Natural killer cell (primary cell): ENCODE measurements around the gene TAOK2. TPM values are rescaled to one million over a fixed set of nuclear protein-coding genes. Genes with fewer than 3 reads are reported as not detected.
"Not testable (repeated sequence)": the region's sequence is repeated elsewhere in the genome, so short reads cannot be mapped to it uniquely, and the experiment has no call there.

Experiments
- ATAC-seq, 3 donors: fragments of 150-1000 bp in 2 of 3; fragments of 200-7000 bp in 1 of 3; cut with Tn5 transposase; 1 replicate in 1 of 3; 2 replicates in 2 of 3; pipeline ENCODE4 v1.10.0; 2021; ENCODE audit warnings: mild to moderate bottlenecking in 2 of 3, moderate library complexity in 2 of 3
- DNase-seq, 2 donors: peaks; one replicate each; pipeline versions ENCODE4 v3.0.0 to v3.0.0-alpha.2; 2013 to 2021; ENCODE audit warnings: mixed read lengths in 1 of 2
- H3K27ac ChIP-seq: one replicate; pipeline ENCODE4 v1.5.1; 2013; ENCODE audit warnings: mild to moderate bottlenecking, low read length
- H3K27me3 ChIP-seq: one replicate; pipeline ENCODE4 v1.6.1; 2013; ENCODE audit warnings: low read length; ENCODE audit not compliant: control insufficient read depth, insufficient read depth
- H3K36me3 ChIP-seq: one replicate; pipeline ENCODE4 v1.6.1; 2013; ENCODE audit warnings: low read length; ENCODE audit not compliant: control insufficient read depth, insufficient read depth
- H3K4me1 ChIP-seq: one replicate; pipeline ENCODE4 v1.6.1; 2013; ENCODE audit warnings: low read length; ENCODE audit not compliant: control insufficient read depth, insufficient read depth
- H3K4me3 ChIP-seq: one replicate; pipeline ENCODE4 v1.5.1; 2013; ENCODE audit warnings: low read length
- H3K9me3 ChIP-seq: one replicate; pipeline ENCODE4 v1.6.1; 2013; ENCODE audit warnings: low read length; ENCODE audit not compliant: control insufficient read depth, insufficient read depth
- H3K27ac Mint-ChIP-seq, 2 donors: one replicate each; pipeline ENCODE4 v1.8.0; 2022; ENCODE audit warnings: mild to moderate bottlenecking in 2 of 2, mixed read lengths in 2 of 2, moderate library complexity in 1 of 2
- H3K27me3 Mint-ChIP-seq, 2 donors: one replicate each; pipeline ENCODE4 v1.8.0; 2022; ENCODE audit warnings: low read depth in 2 of 2, mixed read lengths in 2 of 2
- H3K36me3 Mint-ChIP-seq: one replicate; pipeline ENCODE4 v1.8.0; 2022; ENCODE audit warnings: mixed read lengths
- H3K4me1 Mint-ChIP-seq, 2 donors: one replicate each; pipeline ENCODE4 v1.8.0; 2022; ENCODE audit warnings: mixed read lengths in 2 of 2
- H3K4me3 Mint-ChIP-seq: one replicate; pipeline ENCODE4 v1.8.0; 2022; ENCODE audit warnings: mild to moderate bottlenecking, moderate library complexity, mixed read lengths
- H3K9me3 Mint-ChIP-seq, 2 donors: one replicate each; pipeline ENCODE4 v1.8.0; 2022; ENCODE audit warnings: mixed read lengths in 2 of 2
- WGBS: methylation state at CpG from one replicate; pipeline ENCODE4 v1.1.7; 2013; ENCODE audit warnings: missing lambda C conversion rate; ENCODE audit not compliant: insufficient coverage; 5-methylcytosine and 5-hydroxymethylcytosine counted together
- intact Hi-C: fragments of 100-400 bp; cut with micrococcal nuclease; formaldehyde crosslinking; loops from one replicate; pipeline ENCODE4 v1.14.2; 2022
- total RNA-seq, 4 donors: library from RNA; stranded (reverse); fragments of 120-200 nt in 1 of 4; gene quantifications; one replicate each; pipeline versions ENCODE4 v1.2.3 to v1.2.4, GENCODE V29; 2013 to 2022
- TF ChIP-seq, protein P1 (sequence below): fragments of 200-600 bp; IDR thresholded peaks from one replicate; pipeline ENCODE4 v1.8.0; 2022; ENCODE audit warnings: antibody characterized with exemption

Gene TAOK2
- total RNA-seq, 3 donors from 2014 or later (not counting 1 experiment from before 2014, with no cell fraction given): 35.3 to 42.8 (median 41.5) TPM

DNA sequence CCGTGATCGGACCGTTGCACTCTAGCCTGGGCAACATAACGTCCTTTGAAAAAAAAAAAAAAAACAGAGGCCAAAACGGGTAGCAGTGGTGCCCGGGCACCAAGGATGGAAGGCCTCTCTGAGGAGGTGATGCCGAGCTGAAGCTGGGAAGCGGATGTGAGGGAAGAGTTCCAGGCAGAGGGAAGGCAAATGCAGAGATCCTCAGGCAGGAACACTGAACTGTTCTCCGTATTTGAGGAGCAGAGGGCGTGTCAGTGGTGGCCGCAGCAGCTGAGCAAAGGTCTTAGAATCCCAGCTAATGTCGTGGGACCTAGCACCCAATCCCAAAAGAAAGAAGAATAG lies 47.0 kb upstream of the TAOK2 start:
- TF ChIP-seq, protein P1, sequence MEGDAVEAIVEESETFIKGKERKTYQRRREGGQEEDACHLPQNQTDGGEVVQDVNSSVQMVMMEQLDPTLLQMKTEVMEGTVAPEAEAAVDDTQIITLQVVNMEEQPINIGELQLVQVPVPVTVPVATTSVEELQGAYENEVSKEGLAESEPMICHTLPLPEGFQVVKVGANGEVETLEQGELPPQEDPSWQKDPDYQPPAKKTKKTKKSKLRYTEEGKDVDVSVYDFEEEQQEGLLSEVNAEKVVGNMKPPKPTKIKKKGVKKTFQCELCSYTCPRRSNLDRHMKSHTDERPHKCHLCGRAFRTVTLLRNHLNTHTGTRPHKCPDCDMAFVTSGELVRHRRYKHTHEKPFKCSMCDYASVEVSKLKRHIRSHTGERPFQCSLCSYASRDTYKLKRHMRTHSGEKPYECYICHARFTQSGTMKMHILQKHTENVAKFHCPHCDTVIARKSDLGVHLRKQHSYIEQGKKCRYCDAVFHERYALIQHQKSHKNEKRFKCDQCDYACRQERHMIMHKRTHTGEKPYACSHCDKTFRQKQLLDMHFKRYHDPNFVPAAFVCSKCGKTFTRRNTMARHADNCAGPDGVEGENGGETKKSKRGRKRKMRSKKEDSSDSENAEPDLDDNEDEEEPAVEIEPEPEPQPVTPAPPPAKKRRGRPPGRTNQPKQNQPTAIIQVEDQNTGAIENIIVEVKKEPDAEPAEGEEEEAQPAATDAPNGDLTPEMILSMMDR: no peak
- intact Hi-C loops: loop anchor here (1.0 kb wide), 2 partner anchors 35 to 47 kb away; partner anchors contain the start of gene TAOK2
- ATAC-seq (no peak), DNase-seq (no peak)
- Histone ChIP-seq H3K4me3 (peak overlapping the region; percentile 73), H3K9me3 (no peaks in the 10 kb centered on the region), H3K36me3 (peaks cover 7% of the 10 kb centered on the region), H3K27ac (peak overlapping the region; percentile 82), H3K27me3 (no peaks in the 10 kb centered on the region), H3K4me1 (peaks cover 21% of the 10 kb centered on the region)
- H3K9me3 Mint-ChIP-seq: no peaks in the 10 kb centered on the region
- peak overlapping the region; percentile 91 to 97 for H3K27ac Mint-ChIP-seq
- H3K27me3 Mint-ChIP-seq: no peaks in the 10 kb centered on the region
- WGBS: 15% methylated on average over 12 of the region's 12 CpGs
- H3K4me1 Mint-ChIP-seq: peaks cover 25 to 40% of the 10 kb centered on the region in 2 donors
- H3K36me3 Mint-ChIP-seq: no peaks in the 10 kb centered on the region
- H3K4me3 Mint-ChIP-seq: peak overlapping the region; percentile 97

DNA sequence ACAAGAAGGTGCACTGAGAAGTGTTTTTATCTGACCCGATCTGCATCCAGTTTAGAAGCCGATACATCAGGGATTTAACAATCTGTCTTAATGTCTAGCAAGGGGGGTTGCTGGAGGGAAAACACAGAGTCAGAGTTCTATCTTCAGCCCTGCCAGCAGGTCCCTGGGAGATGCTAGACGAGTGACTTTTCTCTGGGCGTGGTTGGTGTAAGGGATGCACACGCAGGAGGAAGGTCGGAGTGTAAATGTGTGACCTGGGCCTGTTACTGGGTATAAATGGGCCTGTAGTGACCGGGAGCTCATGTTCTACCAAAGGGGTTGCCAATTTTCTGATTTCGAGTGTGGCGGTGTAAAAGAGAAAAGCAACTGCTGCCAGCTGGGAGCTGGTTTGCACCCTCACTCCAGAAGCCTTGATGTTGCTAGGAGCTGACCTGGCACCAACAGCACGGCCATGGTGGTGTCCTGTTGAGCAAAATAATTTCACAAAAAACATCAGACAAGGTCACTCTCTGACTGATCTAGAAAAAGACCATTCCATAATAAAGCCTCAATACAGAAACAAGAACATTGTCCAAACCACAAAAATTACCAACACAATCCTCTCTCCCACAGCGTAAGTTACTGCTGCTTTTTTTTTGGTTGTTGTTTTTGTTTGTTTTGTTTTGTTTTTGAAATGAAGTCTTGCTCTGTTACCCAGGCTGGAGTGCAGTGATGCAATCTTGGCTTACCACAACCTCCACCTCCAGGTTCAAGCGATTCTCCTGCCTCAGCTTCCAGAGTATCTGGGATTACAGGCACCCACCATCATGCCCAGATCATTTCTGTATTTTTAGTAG lies 46.4 kb upstream of the TAOK2 start:
- H3K4me3 Mint-ChIP-seq: peak overlapping the region; percentile 97
- peak in 1 of 2 donors; percentile 18 for DNase-seq
- no peaks in the 10 kb centered on the region for H3K36me3 Mint-ChIP-seq
- Histone ChIP-seq H3K4me3 (no peak overlapping the region), H3K9me3 (no peaks in the 10 kb centered on the region), H3K36me3 (peaks cover 6% of the 10 kb centered on the region), H3K27ac (peak overlapping the region; percentile 82), H3K27me3 (no peaks in the 10 kb centered on the region), H3K4me1 (peaks cover 21% of the 10 kb centered on the region)
- intact Hi-C loops: no loop called here
- 86% methylated on average over 11 of the region's 12 CpGs for WGBS
- TF ChIP-seq, protein P1: no peak
- H3K9me3 Mint-ChIP-seq: no peaks in the 10 kb centered on the region
- peaks cover 25 to 40% of the 10 kb centered on the region in 2 donors for H3K4me1 Mint-ChIP-seq
- ATAC-seq: no peak
- H3K27me3 Mint-ChIP-seq: no peaks in the 10 kb centered on the region
- peak overlapping the region; percentile 91 to 97 for H3K27ac Mint-ChIP-seq

DNA sequence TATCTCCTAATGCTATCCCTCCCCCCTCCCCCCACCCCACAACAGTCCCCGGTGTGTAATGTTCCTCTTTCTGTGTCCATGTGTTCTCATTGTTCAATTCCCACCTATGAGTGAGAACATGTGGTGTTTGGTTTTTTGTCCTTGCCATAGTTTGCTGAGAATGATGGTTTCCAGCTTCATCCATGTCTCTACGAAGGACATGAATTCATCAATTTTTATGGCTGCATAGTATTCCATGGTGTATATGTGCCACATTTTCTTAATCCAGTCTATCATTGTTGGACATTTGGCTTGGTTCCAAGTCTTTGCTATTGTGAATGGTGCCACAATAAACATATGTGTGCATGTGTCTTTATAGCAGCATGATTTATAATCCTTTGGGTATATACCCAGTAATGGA lies 41.9 kb upstream of the TAOK2 start:
- intact Hi-C loops, ATAC-seq, H3K36me3 Mint-ChIP-seq, H3K27me3 ChIP-seq, H3K4me3 Mint-ChIP-seq, H3K9me3 Mint-ChIP-seq, H3K4me3 ChIP-seq, H3K27ac ChIP-seq, DNase-seq, H3K4me1 Mint-ChIP-seq, H3K4me1 ChIP-seq, H3K9me3 ChIP-seq, H3K27ac Mint-ChIP-seq, H3K36me3 ChIP-seq: not testable (repeated sequence)
- no CpG with 5 or more reads among the region's 2 CpGs for WGBS
- peaks cover 6 to 19% of the 10 kb centered on the region in 2 donors for H3K27me3 Mint-ChIP-seq

DNA sequence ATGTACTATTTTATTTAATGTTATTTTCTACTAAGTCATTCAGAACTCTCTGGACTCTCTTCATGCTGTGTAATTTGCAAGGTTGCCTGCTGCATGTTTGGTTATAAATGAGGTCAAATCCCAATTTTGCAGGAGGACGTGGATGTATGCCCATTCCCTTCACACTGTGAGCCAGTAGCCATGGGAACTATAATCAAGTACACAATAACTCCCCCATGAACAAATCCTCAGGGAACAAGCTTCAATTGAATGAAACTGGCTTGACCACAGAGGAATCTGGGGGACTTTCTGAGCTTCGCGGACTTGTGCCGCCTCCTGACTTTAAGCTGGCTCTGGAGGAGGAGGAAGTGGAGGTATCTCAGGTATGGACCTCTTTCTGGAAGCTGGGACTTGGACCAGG lies 33.0 kb upstream of the TAOK2 start:
- Histone ChIP-seq H3K4me1 (no peaks in the 10 kb centered on the region), H3K4me3 (no peak overlapping the region), H3K27ac (no peak overlapping the region), H3K36me3 (no peaks in the 10 kb centered on the region), H3K9me3 (no peaks in the 10 kb centered on the region), H3K27me3 (peaks cover 5% of the 10 kb centered on the region)
- TF ChIP-seq, protein P1: no peak
- DNase-seq (no peak), ATAC-seq (no peak)
- Mint-ChIP-seq H3K36me3 (no peaks in the 10 kb centered on the region), H3K4me3 (no peak overlapping the region), H3K27me3 (peaks cover 11 to 19% of the 10 kb centered on the region in 2 donors), H3K4me1 (no peaks in the 10 kb centered on the region), H3K27ac (no peak overlapping the region), H3K9me3 (no peaks in the 10 kb centered on the region)
- 94% methylated on average over 4 of the region's 4 CpGs for WGBS
- intact Hi-C loops: no loop called here
